ENCODE results near the gene NSMF.

The NSMF gene

DNA sequence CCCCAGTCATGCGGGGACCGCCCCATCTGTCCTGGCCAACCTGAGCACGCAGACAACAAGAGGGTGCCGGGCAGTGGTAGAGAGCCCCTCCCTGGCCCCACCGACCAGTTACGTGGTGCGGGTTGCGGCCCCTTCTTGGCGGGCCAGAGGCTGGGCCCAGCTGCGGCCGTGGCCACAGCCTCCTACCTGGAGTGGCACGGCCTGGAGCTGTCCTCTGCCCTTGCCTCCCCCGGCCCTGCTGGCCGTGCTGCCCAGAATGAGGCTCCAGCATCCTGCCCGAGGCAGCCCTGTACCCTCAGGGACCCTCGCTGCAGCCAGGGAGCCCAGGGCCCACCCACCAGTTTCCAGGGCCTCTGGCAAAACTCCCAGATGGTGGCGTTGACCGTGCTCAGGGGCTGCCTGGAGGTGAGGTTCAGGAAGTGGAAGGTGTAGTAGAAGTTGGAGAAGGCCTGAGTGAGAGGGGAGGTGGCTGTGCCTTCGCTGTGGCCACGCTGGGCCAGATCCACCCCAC is 23.7 kb downstream of the NSMF start:
- Histone ChIP-seq H2AFZ (ENCODE audit: low read depth, low read length) (no peak overlapping the region), H3K4me1 (ENCODE audit: low read length) (peaks cover 2% of the 10 kb centered on the region; the same call in 1 of the 2 replicates), H3K27me3 (ENCODE audit: low read depth, low read length) (no peaks in the 10 kb centered on the region), H3K4me3 (ENCODE audit: low read length) (no peak overlapping the region), H3K9ac (ENCODE audit: low read length) (no peak overlapping the region), H3K9me3 (ENCODE audit: insufficient read depth, low read length) (no peaks in the 10 kb centered on the region), H3K27ac (ENCODE audit: low read length) (no peak overlapping the region), H4K20me1 (ENCODE audit: insufficient read depth, low read length) (no peaks in the 10 kb centered on the region), H3K4me2 (ENCODE audit: low read length) (no peak overlapping the region), H3K36me3 (replicated peaks; ENCODE audit: low read depth, low read length) (no peaks in the 10 kb centered on the region), H3K79me2 (ENCODE audit: low read length) (no peaks in the 10 kb centered on the region)
- TF ChIP-seq EZH2phosphoT487 (IDR thresholded peaks at IDR 0.05; ENCODE audit: low read depth) (no peak), CTCF (IDR thresholded peaks at IDR 0.05; ENCODE audit: low read depth, low read length) (no peak)

DNA sequence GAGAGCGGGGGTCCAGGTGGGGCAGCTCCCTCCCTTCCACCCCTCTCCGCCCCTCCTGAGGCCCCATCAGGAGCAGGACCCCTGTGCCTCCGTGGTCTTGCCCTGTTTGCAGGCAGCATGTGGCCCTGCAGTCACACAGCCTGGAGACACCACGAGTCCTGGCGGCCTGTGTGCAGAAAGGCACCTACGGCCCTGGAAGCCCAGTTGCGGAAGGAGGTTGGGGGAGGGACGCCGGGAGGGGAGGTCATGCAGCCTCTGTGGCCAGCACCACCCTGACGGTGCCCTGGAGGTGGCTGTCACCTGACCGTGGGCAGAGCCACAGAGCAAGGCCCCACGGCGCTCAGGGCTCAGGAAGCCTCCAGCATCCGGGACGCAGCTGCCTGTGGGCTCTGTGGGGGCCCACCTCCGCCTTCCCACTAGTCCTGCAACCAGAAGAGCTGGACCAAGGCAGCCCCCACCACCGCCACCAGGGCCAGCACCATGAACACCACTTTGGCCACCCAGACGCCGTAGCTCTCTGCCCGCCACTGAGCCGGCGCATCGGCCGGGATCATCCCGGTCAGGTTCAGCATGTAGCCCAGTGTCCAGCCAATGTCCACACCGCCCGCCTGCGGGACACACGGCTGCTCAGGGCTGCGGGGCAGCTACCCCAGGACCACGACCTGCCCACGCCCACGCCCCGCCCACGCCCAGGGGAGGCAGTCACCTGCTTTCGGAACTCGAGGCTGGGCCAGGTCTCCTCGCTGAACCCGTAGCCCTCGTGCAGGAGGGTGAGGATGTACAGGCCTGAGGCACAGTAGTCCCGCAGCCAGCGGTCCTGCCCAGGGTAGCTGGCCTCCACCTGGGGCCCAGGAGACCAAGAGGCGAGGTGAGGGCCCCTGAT is 24.4 kb downstream of the NSMF start:
- Histone ChIP-seq H3K9ac (ENCODE audit: low read length) (no peak overlapping the region), H3K9me3 (ENCODE audit: insufficient read depth, low read length) (no peaks in the 10 kb centered on the region), H3K27ac (ENCODE audit: low read length) (no peak overlapping the region), H3K36me3 (replicated peaks; ENCODE audit: low read depth, low read length) (no peaks in the 10 kb centered on the region), H2AFZ (ENCODE audit: low read depth, low read length) (no peak overlapping the region), H3K4me1 (ENCODE audit: low read length) (peaks cover 7% of the 10 kb centered on the region), H3K4me3 (ENCODE audit: low read length) (no peak overlapping the region), H4K20me1 (ENCODE audit: insufficient read depth, low read length) (no peaks in the 10 kb centered on the region), H3K79me2 (ENCODE audit: low read length) (no peaks in the 10 kb centered on the region), H3K27me3 (ENCODE audit: low read depth, low read length) (no peaks in the 10 kb centered on the region), H3K4me2 (ENCODE audit: low read length) (no peak overlapping the region)
- no peak for TF ChIP-seq EZH2phosphoT487 (IDR thresholded peaks at IDR 0.05; ENCODE audit: low read depth)
- TF ChIP-seq CTCF (IDR thresholded peaks at IDR 0.05; ENCODE audit: low read depth, low read length) = no peak

DNA sequence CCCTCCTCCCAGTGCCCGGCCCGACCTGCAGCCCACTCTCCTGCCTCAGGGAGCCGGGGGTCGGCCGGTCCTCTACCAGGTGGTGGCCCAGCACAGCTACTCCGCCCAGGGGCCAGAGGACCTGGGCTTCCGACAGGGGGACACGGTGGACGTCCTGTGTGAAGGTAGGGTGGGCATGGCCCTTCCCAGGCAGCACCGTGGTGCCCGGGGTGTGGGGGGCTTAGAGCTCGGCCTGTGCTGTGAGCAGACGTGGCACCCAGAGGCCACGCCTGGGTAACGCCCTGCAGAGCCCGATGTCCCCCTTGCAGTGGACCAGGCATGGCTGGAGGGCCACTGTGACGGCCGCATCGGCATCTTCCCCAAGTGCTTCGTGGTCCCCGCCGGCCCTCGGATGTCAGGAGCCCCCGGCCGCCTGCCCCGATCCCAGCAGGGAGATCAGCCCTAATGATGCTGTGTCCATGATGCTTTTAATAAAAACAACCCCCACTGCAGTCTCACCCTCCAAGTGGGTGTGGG is 25.2 kb downstream of the NSMF start:
- H3K27me3 ChIP-seq (ENCODE audit: low read depth, low read length) = peaks cover 5% of the 10 kb centered on the region
- H3K27ac ChIP-seq (ENCODE audit: low read length) = no peak overlapping the region
- H3K9me3 ChIP-seq (ENCODE audit: insufficient read depth, low read length) = no peaks in the 10 kb centered on the region
- H3K4me1 ChIP-seq (ENCODE audit: low read length) = peaks cover 14% of the 10 kb centered on the region
- TF ChIP-seq CTCF (IDR thresholded peaks at IDR 0.05; ENCODE audit: low read depth, low read length) = no peak
- no peak for TF ChIP-seq EZH2phosphoT487 (IDR thresholded peaks at IDR 0.05; ENCODE audit: low read depth)
- no peaks in the 10 kb centered on the region for H4K20me1 ChIP-seq (ENCODE audit: insufficient read depth, low read length)
- H3K36me3 ChIP-seq (replicated peaks; ENCODE audit: low read depth, low read length) = no peaks in the 10 kb centered on the region
- H3K79me2 ChIP-seq (ENCODE audit: low read length) = no peaks in the 10 kb centered on the region
- H3K9ac ChIP-seq (ENCODE audit: low read length) = no peak overlapping the region
- no peak overlapping the region for H2AFZ ChIP-seq (ENCODE audit: low read depth, low read length)
- no peak overlapping the region for H3K4me2 ChIP-seq (ENCODE audit: low read length)
- no peak overlapping the region for H3K4me3 ChIP-seq (ENCODE audit: low read length)

- Histone ChIP-seq H3K9me3 (ENCODE audit: insufficient read depth, low read length) (no peaks in the 10 kb centered on the region), H3K4me1 (ENCODE audit: low read length) (peaks cover 17% of the 10 kb centered on the region), H3K79me2 (ENCODE audit: low read length) (no peaks in the 10 kb centered on the region), H4K20me1 (ENCODE audit: insufficient read depth, low read length) (no peaks in the 10 kb centered on the region), H3K4me2 (ENCODE audit: low read length) (no peak overlapping the region), H2AFZ (ENCODE audit: low read depth, low read length) (no peak overlapping the region), H3K27ac (ENCODE audit: low read length) (no peak overlapping the region), H3K36me3 (replicated peaks; ENCODE audit: low read depth, low read length) (no peaks in the 10 kb centered on the region), H3K4me3 (ENCODE audit: low read length) (no peak overlapping the region), H3K27me3 (ENCODE audit: low read depth, low read length) (peaks cover 8% of the 10 kb centered on the region), H3K9ac (ENCODE audit: low read length) (no peak overlapping the region)
- TF ChIP-seq CTCF (IDR thresholded peaks at IDR 0.05; ENCODE audit: low read depth, low read length) = no peak
- no peak for TF ChIP-seq EZH2phosphoT487 (IDR thresholded peaks at IDR 0.05; ENCODE audit: low read depth)
These were observed 25.7 kb downstream of the NSMF start for GRCh38 chr9:137433349-137433915.
